NCI-H1092 (cell line): ENCODE data around the gene TBC1D3B.
"Not testable (repeated sequence)": the region's sequence is repeated elsewhere in the genome, so short reads cannot be mapped to it uniquely, and the experiment has no call there.

ENCODE experiments used
- DNase-seq: peaks from one replicate; lab custom pipeline; 2025; lab: John Stamatoyannopoulos, UW

TBC1D3B gene

GRCh38 chr17:36201102-36201501 lies 24.7 kb upstream of the TBC1D3B start:
- not testable (repeated sequence) for DNase-seq

DNA sequence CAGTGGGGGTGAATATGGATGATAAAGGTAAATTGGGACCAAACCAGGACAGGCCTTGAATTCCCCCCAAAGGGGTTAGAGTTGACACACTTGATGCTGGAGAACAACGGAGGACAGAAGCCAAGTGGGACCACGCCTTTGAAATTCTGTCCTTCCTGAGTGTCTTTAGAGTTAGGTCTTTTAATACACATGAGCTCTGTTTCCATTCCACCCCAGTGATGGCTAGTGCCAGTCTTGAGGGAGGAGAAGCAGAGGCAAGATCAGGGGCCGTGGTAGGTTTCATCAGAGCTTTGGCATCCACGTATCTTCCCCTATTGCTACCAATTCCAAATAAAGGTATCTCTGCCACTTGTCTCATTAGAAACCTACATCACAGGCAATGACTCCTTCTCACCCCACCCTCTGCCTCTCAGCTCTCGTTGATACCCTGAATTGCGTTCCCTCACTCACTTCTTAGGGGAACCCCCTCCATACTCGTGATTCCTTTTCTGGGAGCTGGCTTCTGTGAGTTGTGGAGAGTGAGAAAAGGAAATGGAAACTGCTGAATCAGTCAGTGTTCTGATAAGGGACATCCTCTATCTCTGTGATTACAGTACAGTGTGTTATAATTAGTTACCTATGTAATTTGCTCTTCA lies 22.5 kb upstream of the TBC1D3B start:
- DNase-seq = no peak

DNA sequence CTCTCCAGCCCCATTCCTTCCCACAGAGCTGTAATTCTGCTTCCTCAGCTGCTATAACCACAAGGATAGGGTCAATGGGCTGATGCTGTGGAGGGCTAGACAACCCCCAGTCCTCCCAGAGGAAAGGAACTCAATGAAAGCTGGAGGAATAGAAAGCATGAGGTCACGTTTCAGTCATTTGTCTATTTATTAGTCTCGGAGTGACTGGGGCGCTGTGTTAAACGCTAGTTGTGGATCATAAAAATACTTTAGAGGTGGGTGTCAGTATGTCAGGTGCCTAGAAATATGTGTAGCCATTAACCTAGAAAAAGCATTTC lies 20.9 kb upstream of the TBC1D3B start:
- DNase-seq = no peak

DNA sequence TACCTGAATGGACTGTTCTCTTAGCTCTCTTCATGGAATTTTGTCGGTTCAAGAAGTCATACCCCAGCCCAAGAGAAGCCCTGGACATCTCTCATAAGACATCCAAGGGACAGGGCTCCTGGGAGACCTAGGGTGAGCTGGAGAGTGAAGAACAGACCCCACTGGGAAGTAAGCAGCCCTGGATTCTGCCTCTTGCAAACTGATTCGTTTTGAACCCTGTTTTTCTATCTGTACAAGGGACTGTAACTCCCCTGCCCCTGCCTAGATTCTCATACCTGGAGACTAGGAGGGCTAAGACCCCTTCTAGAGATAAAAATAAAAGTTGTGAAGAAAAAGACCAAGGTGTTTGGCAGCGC lies 19.7 kb upstream of the TBC1D3B start:
- no peak for DNase-seq

GRCh38 chr17:36195434-36196130 lies 19.1 kb upstream of the TBC1D3B start:
- DNase-seq = no peak

GRCh38 chr17:36194832-36195433 lies 18.5 kb upstream of the TBC1D3B start:
- not testable (repeated sequence) for DNase-seq

DNA sequence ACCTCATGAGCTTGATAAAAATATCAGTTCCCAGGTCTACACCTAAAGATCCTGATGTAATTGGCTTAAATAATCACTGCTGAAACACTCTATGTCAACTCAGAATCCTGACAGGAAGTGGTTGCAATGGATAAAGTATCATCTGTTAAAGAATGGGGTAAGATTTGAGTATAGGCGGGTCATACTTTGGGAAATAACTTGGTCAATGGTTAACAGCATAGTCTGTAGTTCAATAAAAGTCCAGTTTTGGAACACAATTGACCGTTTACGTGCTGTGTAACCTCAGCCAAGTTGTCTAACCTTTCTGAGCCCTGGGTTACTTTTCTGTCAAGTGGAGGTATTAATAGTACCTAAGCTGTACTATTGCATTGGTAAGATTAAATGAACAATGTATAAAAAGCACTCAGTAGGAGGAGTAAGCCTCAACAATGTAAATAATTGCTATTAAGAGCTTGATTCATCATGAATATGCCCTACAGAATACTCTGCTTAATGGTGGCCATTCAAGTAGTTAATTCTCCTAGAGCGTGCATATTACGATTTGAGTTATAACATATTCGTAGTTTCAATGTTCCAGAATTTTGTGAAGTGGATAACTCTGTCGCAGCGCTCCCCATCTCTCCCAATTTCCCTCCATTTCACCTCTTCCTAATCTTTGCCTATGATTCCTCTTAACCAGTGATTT lies 17.9 kb upstream of the TBC1D3B start:
- not testable (repeated sequence) for DNase-seq

DNA sequence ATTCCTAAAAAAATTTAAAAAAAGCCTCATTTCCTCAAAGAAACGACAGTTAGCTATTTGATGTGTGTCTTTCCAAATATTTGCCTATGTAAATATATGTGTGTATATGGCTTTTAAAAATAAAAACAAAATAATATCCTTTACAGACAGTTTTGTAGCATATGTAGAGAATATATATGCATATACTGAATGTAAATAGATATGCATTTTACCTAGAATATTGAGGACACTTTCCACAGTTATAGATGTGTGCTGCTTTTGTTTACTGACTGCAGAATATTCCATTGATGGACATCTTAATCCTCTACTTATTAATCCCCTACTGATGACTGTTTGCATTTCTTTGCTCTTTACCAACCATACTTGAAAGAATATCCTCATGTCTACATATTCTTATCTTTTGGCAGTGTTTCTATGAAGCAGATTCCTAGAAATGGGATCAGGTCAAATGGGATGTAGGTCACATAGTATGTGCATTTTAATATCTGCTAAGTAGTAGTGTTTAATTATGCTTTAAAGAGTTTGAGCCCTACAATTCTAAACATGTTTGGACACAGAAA lies 16.9 kb upstream of the TBC1D3B start:
- DNase-seq = no peak

GRCh38 chr17:36190549-36191330 lies 14.3 kb upstream of the TBC1D3B start:
- DNase-seq = not testable (repeated sequence)

DNA sequence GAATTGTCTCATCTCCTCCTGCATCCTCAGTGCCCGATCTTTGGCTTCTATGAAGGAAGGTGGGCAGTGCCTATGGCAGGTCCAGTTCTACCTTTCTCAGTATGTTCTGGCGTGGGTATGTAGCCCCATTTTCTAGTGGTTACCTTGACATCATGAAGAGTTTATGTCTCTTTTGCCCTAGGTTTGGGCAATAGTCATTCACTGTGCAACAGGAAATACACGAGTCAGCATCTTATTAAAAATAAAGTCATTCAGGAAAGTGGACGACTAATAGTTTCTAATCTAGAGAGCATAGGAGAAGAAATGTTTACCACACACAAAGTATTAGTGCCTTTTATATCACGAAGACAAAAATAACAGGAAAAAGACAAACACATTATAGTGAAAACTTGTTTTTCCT lies 13.6 kb upstream of the TBC1D3B start:
- DNase-seq = not testable (repeated sequence)

- DNase-seq = no peak
Measured at GRCh38 chr17:36188891-36189306, 12.5 kb upstream of the TBC1D3B start.

DNA sequence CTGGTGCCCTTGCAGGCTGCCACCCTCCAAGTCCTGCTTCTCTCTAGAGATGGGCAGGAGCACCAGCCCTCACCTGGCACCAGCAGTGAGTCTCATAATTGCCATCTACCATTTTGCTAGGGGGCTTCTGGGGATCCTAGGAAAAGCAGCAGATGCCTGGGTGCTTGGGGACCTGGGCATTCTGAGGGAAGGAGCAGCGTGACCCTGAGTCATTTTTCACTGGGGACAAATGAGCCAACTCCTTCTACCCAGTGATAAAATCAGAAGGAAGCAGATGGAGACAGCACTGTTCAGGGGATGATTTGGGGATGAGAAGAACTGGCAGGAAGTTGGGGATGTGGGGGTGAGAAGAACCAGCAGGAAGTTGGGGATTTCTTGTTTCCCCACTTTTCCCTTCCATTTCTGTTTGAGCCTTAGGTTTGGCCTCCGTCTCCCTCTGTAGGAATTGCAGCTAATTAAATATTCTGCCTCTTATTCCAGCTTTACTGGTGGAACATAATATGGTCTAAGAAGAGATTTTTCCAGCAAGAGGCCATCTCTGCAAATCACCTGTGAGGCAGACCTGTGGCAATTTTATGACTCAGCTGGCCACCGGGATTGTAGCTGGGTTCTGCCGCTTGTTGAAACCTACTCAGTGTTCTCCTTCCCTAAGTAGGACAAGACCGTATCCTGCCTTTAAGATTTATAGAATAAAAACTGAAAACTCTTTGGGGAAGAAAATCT lies 11.7 kb upstream of the TBC1D3B start:
- DNase-seq = not testable (repeated sequence)

- not testable (repeated sequence) for DNase-seq
Measured at GRCh38 chr17:36186810-36187763, 10.7 kb upstream of the TBC1D3B start.

GRCh38 chr17:36185416-36185815 lies 9.0 kb upstream of the TBC1D3B start:
- no peak for DNase-seq

DNA sequence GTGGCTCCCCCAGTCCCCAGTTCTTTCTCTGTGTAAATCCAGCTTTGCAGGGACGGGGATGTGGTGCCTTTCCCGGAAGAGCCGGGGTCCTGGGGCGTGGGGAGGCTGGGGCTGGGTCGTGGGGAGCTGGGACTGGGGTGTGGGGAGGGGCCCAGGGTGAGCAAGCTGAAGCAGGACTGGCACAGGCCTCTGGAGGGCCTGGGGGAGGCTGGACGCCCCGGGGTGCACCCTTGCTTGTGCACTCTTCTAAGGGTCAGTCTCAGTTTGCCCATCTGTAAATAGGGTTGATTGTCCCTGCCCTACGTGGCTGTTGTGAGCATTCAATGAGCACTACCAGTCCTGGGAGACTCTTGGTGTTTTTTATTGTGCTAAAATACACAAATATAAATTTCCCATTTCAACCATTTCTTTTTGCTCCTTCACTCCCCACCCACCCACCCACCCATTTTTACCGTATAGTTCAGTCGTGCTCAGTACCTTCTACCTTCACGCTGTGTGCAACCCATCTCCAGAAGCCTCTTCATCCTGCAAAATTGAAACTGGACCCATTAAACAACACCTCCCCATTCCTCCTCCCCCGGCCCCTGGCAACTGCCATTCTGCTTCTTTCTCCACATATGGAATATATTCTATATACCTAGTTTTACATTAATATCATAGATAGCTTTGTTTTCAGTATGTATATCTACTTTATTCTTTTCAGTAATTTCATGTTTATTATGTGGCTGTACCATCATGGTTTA lies 7.8 kb upstream of the TBC1D3B start:
- no peak for DNase-seq

GRCh38 chr17:36183001-36183971 lies 6.8 kb upstream of the TBC1D3B start:
- no peak for DNase-seq

DNA sequence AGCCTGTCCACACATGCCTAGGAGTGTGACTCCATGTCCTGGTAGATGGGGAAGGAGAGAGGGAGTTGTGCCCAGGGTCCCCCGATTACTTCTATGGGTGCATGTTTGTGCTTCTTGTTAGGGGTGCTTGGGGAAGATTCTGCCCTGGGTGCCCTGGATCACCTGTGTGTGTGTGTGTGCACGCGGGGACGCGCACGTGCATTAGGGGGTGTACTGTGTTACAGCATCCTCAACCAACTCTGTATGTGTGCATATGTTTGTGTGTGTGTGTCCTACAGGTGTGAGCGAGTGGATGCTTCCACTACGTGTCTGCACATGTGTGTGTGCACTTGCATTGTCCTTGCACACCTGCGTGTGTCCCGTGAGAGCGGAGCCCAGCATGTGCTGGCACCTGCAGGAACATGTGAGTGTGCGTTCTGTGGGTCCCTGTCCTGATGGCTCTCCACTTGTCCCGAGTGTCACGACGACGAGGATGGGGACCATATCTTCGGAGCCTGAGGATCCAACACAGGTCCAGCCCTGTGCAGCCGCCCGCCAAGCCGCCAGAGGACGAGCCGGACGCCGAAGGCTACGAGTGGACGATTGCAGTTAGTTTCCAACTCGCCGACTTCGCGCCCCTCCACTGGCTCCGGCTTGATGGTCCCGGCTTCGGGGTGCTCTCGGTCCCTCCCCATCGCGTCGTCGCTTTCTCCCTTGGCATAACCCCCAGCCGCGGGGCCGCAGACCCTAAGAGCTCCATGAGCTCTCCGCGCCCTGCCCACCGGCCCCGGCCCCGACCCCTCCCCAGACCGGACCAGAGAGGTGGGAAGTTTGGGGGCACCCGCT lies 6.0 kb upstream of the TBC1D3B start:
- no peak for DNase-seq
